HEK293 (cell line): Measurements from ENCODE around the gene PDCD4.

ENCODE experiments used
- BCL11B ChIP-seq: fragments of 450-650 bp; formaldehyde crosslinking; IDR thresholded peaks from 2 replicates; pipeline ENCODE4 v1.5.1; 2016; ENCODE audit warnings: low read depth, missing biosample characterization, missing genetic modification characterization
- CTCF ChIP-seq: fragments of 450-650 bp; formaldehyde crosslinking; IDR thresholded peaks from 2 replicates; pipeline ENCODE4 v1.5.1; 2016; ENCODE audit warnings: missing biosample characterization, missing genetic modification characterization
- KLF10 ChIP-seq: fragments of 450-650 bp; IDR thresholded peaks from 2 replicates; pipeline ENCODE4 v1.5.1; 2018; ENCODE audit warnings: missing biosample characterization, mild to moderate bottlenecking, missing genetic modification characterization
- PRDM1 ChIP-seq: fragments of 450-650 bp; formaldehyde crosslinking; IDR thresholded peaks from 2 replicates; pipeline ENCODE4; 2016; ENCODE audit warnings: missing biosample characterization, missing genetic modification characterization
- SALL2 ChIP-seq: fragments of 450-650 bp; formaldehyde crosslinking; IDR thresholded peaks from 2 replicates; pipeline ENCODE4 v1.5.0; 2017; ENCODE audit warnings: missing biosample characterization, mild to moderate bottlenecking, missing genetic modification characterization, borderline replicate concordance
- ZNF121 ChIP-seq: fragments of 450-650 bp; formaldehyde crosslinking; IDR thresholded peaks from 2 replicates; pipeline ENCODE4 v1.5.1; 2016; ENCODE audit warnings: missing biosample characterization, missing genetic modification characterization
- ZNF140 ChIP-seq: fragments of 450-650 bp; formaldehyde crosslinking; IDR thresholded peaks from 2 replicates; pipeline ENCODE4 v1.5.1; 2016; ENCODE audit warnings: missing biosample characterization, missing genetic modification characterization
- ZNF184 ChIP-seq: fragments of 450-650 bp; IDR thresholded peaks from 2 replicates; pipeline ENCODE4 v1.5.1; 2018; ENCODE audit warnings: missing biosample characterization, mild to moderate bottlenecking, missing genetic modification characterization
- ZNF19 ChIP-seq: fragments of 450-650 bp; formaldehyde crosslinking; IDR thresholded peaks from 2 replicates; pipeline ENCODE4; 2016; ENCODE audit warnings: missing biosample characterization, missing genetic modification characterization, low read depth
- ZNF202 ChIP-seq: fragments of 450-650 bp; formaldehyde crosslinking; IDR thresholded peaks from 2 replicates; pipeline ENCODE4 v1.5.1; 2016; ENCODE audit warnings: missing biosample characterization, missing genetic modification characterization, borderline replicate concordance
- ZNF24 ChIP-seq: fragments of 450-650 bp; formaldehyde crosslinking; IDR thresholded peaks from 2 replicates; pipeline ENCODE4 v1.5.1; 2016; ENCODE audit warnings: missing biosample characterization, missing genetic modification characterization
- ZNF280D ChIP-seq: fragments of 450-650 bp; formaldehyde crosslinking; IDR thresholded peaks from 2 replicates; pipeline ENCODE4 v1.5.1; 2016; ENCODE audit warnings: missing biosample characterization, missing genetic modification characterization
- ZNF366 ChIP-seq: fragments of 450-650 bp; formaldehyde crosslinking; conservative IDR thresholded peaks from 2 replicates; pipeline ENCODE4 v1.5.1; 2016; ENCODE audit warnings: missing biosample characterization, missing genetic modification characterization
- ZNF501 ChIP-seq: fragments of 450-650 bp; formaldehyde crosslinking; IDR thresholded peaks from 2 replicates; pipeline ENCODE4 v1.5.1; 2016; ENCODE audit warnings: missing biosample characterization, missing genetic modification characterization
- ZNF518A ChIP-seq: fragments of 450-650 bp; formaldehyde crosslinking; conservative IDR thresholded peaks from 2 replicates; pipeline ENCODE4 v1.5.1; 2016; ENCODE audit warnings: low read depth, missing biosample characterization, missing genetic modification characterization
- ZNF555 ChIP-seq: fragments of 450-650 bp; formaldehyde crosslinking; conservative IDR thresholded peaks from 2 replicates; pipeline ENCODE4 v1.5.1; 2017; ENCODE audit warnings: missing biosample characterization, mild to moderate bottlenecking, missing genetic modification characterization, inconsistent platforms
- ZNF629 ChIP-seq: fragments of 450-650 bp; formaldehyde crosslinking; IDR thresholded peaks from 2 replicates; pipeline ENCODE4 v1.5.1; 2017; ENCODE audit warnings: missing biosample characterization, missing genetic modification characterization
- ZNF658 ChIP-seq: fragments of 450-650 bp; formaldehyde crosslinking; IDR thresholded peaks from 2 replicates; pipeline ENCODE4; 2016; ENCODE audit warnings: missing biosample characterization, missing genetic modification characterization
- ZNF670 ChIP-seq: fragments of 450-650 bp; formaldehyde crosslinking; IDR thresholded peaks from 2 replicates; pipeline ENCODE4 v1.5.1; 2016; ENCODE audit warnings: missing biosample characterization, missing genetic modification characterization, low read depth
- ZNF747 ChIP-seq: fragments of 450-650 bp; formaldehyde crosslinking; IDR thresholded peaks from 2 replicates; pipeline ENCODE4 v1.5.1; 2016; ENCODE audit warnings: missing biosample characterization, missing genetic modification characterization
- ZNF776 ChIP-seq: fragments of 450-650 bp; formaldehyde crosslinking; IDR thresholded peaks from 2 replicates; pipeline ENCODE4 v1.5.0; 2017; ENCODE audit warnings: missing biosample characterization, missing genetic modification characterization, borderline replicate concordance
- ZNF791 ChIP-seq: fragments of 450-650 bp; formaldehyde crosslinking; IDR thresholded peaks from 2 replicates; pipeline ENCODE4 v1.5.1; 2016; ENCODE audit warnings: missing biosample characterization, missing genetic modification characterization
- ZSCAN16 ChIP-seq: fragments of 450-650 bp; formaldehyde crosslinking; IDR thresholded peaks from 2 replicates; pipeline ENCODE4 v1.5.1; 2016; ENCODE audit warnings: missing biosample characterization, missing genetic modification characterization
- ZSCAN30 ChIP-seq: fragments of 450-650 bp; IDR thresholded peaks from 2 replicates; pipeline ENCODE4 v1.5.1; 2018; ENCODE audit warnings: missing biosample characterization, mild to moderate bottlenecking, missing genetic modification characterization, moderate library complexity
- TF ChIP-seq, protein P1 (sequence below): fragments of 450-650 bp; formaldehyde crosslinking; IDR thresholded peaks from 2 replicates; pipeline ENCODE4 v1.5.1; 2017; ENCODE audit warnings: missing biosample characterization, missing genetic modification characterization
- TF ChIP-seq, protein P2 (sequence below): fragments of 450-650 bp; formaldehyde crosslinking; IDR thresholded peaks from 2 replicates; pipeline ENCODE4 v1.5.1; 2016; ENCODE audit warnings: missing biosample characterization, missing genetic modification characterization, borderline replicate concordance

Gene PDCD4

GRCh38 chr10:110857265-110858171, 14.2 kb upstream of the PDCD4 start (continued):
- TF ChIP-seq ZNF19 (no peak), SALL2 (tag by site-specific recombination) (no peak), ZNF747 (tag by site-specific recombination) (no peak), ZNF202 (tag by site-specific recombination) (no peak), ZNF629 (tag by site-specific recombination) (peak; percentile 24; the same call in 1 of the 2 replicates), ZNF24 (tag by site-specific recombination) (peak; percentile 56; the same call in 1 of the 2 replicates), ZNF776 (tag by site-specific recombination) (no peak), ZNF366 (tag by site-specific recombination) (peak; percentile 43; the same call in 1 of the 2 replicates), ZNF184 (tag by site-specific recombination) (no peak), PRDM1 (tag by site-specific recombination) (peak; percentile 91), ZNF140 (tag by site-specific recombination) (no peak), CTCF (tag by site-specific recombination) (0 out of 2 replicates have a peak, but pooled peaks have one; percentile 19), ZSCAN30 (tag by site-specific recombination) (peak; percentile 58; the same call in 1 of the 2 replicates), ZNF670 (no peak), ZNF555 (tag by site-specific recombination) (no peak), KLF10 (tag by site-specific recombination) (no peak), BCL11B (tag by site-specific recombination) (no peak), ZNF121 (no peak), ZNF280D (no peak), ZNF518A (tag by site-specific recombination) (0 out of 2 replicates have a peak, but pooled peaks have one; percentile 18), ZNF501 (tag by site-specific recombination) (no peak), ZNF791 (tag by site-specific recombination) (no peak), ZSCAN16 (0 out of 2 replicates have a peak, but pooled peaks have one; percentile 8), ZNF658 (tag by site-specific recombination) (no peak)
- TF ChIP-seq, protein P1, sequence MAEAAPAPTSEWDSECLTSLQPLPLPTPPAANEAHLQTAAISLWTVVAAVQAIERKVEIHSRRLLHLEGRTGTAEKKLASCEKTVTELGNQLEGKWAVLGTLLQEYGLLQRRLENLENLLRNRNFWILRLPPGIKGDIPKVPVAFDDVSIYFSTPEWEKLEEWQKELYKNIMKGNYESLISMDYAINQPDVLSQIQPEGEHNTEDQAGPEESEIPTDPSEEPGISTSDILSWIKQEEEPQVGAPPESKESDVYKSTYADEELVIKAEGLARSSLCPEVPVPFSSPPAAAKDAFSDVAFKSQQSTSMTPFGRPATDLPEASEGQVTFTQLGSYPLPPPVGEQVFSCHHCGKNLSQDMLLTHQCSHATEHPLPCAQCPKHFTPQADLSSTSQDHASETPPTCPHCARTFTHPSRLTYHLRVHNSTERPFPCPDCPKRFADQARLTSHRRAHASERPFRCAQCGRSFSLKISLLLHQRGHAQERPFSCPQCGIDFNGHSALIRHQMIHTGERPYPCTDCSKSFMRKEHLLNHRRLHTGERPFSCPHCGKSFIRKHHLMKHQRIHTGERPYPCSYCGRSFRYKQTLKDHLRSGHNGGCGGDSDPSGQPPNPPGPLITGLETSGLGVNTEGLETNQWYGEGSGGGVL (tag by site-specific recombination) = peak; percentile 45
- TF ChIP-seq, protein P2, sequence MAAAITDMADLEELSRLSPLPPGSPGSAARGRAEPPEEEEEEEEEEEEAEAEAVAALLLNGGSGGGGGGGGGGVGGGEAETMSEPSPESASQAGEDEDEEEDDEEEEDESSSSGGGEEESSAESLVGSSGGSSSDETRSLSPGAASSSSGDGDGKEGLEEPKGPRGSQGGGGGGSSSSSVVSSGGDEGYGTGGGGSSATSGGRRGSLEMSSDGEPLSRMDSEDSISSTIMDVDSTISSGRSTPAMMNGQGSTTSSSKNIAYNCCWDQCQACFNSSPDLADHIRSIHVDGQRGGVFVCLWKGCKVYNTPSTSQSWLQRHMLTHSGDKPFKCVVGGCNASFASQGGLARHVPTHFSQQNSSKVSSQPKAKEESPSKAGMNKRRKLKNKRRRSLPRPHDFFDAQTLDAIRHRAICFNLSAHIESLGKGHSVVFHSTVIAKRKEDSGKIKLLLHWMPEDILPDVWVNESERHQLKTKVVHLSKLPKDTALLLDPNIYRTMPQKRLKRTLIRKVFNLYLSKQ (tag by site-specific recombination) = no peak
